Adipocyte (in vitro differentiated cells): Measurements from ENCODE around the gene ATP5MK.

Experiments used
- DNase-seq: peaks from one replicate; pipeline ENCODE4 v3.0.0-alpha.2; 2015; ENCODE audit warnings: low read depth
- H3K27me3 ChIP-seq: replicated peaks from 2 replicates; pipeline ENCODE4 v1.7.0; 2013; ENCODE audit warnings: mild to moderate bottlenecking, low read length, moderate library complexity; ENCODE audit not compliant: control insufficient read depth, insufficient read depth
- H3K36me3 ChIP-seq: 2 replicates; pipeline ENCODE4 v1.7.0; 2013; ENCODE audit warnings: low read length, mild to moderate bottlenecking, moderate library complexity; ENCODE audit not compliant: control insufficient read depth, insufficient read depth, severe bottlenecking
- H3K4me1 ChIP-seq: 2 replicates; pipeline ENCODE4 v1.7.0; 2013; ENCODE audit warnings: mild to moderate bottlenecking, low read length, moderate library complexity; ENCODE audit not compliant: control insufficient read depth, insufficient read depth
- H3K4me3 ChIP-seq: 2 replicates; pipeline ENCODE4 v1.7.0; 2013; ENCODE audit warnings: mild to moderate bottlenecking, low read length, moderate library complexity
- H3K9ac ChIP-seq: 2 replicates; pipeline ENCODE4 v1.7.0; 2013; ENCODE audit warnings: mild to moderate bottlenecking, low read length, moderate library complexity
- H3K9me3 ChIP-seq: 2 replicates; pipeline ENCODE4 v1.7.0; 2013; ENCODE audit warnings: mild to moderate bottlenecking, low read length, moderate library complexity; ENCODE audit not compliant: control insufficient read depth

Gene ATP5MK, protein sequence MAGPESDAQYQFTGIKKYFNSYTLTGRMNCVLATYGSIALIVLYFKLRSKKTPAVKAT

DNA sequence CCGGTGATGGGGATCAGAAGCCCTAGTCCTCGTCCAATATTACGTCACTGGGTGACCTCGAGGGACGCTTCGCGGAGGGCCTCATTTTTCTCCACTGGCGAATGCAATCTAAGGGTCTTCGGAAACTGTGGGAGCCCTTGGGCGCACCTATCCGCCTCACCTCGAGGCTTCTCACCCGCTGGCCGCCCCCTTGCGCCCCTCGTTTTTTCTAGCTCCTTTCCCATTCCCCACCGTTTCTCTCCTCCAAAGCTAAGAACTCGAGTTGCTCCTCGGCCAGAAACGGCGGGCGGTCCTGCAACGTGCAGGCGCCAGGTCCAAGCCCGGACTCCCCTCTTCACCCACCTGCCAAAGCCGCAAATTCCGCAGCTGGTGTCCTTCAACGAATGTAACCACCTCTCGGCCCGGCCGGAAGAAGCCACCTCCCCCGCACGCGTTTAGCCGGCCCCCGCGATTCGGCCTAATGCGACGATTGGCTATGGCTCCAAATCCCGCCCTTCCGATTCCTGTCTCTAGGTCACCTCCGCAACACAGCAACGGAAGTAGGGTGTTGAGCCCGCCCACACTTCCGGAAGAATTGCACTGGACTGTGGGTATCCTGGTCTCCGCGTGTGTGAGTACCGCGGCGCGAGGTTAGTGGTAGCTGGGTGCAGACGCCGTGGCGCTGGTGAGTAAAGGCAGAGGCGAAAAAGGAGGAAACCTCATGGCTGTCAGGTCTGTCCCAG, at the start of gene ATP5MK, which contains the start of gene PDCD11:
Gene ATP5MK, minus strand, starts transcription at position 409 of the 722 bp plus-strand sequence. CDS start 4,018 bp downstream, outside the sequence.
Gene PDCD11, plus strand, starts transcription at position 560 of the 722 bp plus-strand sequence. CDS start 1,801 bp downstream, outside the sequence.
- no peaks in the 10 kb centered on the region for H3K9me3 ChIP-seq
- H3K4me3 ChIP-seq: peak within 1 kb of the TSS; percentile 99
- peaks cover 26% of the 10 kb centered on the region for H3K4me1 ChIP-seq
- DNase-seq: peak; percentile 100
- peaks cover 49% of the 10 kb centered on the region for H3K36me3 ChIP-seq
- no peaks in the 10 kb centered on the region for H3K27me3 ChIP-seq
- peak within 1 kb of the TSS; percentile 100 for H3K9ac ChIP-seq

- peak overlapping the region; percentile 61 for H3K9ac ChIP-seq
- H3K4me3 ChIP-seq: no peak overlapping the region
- no peaks in the 10 kb centered on the region for H3K9me3 ChIP-seq
- no peaks in the 10 kb centered on the region for H3K27me3 ChIP-seq
- no peak for DNase-seq
- H3K4me1 ChIP-seq: peaks cover 71% of the 10 kb centered on the region
- H3K36me3 ChIP-seq: peaks cover 72% of the 10 kb centered on the region
Measured at GRCh38 chr10:103445366-103445765, 49.1 kb upstream of the ATP5MK start.

GRCh38 chr10:103444478-103444877, 48.2 kb upstream of the ATP5MK start:
- no peak for DNase-seq
- Histone ChIP-seq H3K36me3 (peaks cover 72% of the 10 kb centered on the region), H3K4me3 (no peak overlapping the region), H3K27me3 (no peaks in the 10 kb centered on the region), H3K4me1 (peaks cover 63% of the 10 kb centered on the region), H3K9me3 (no peaks in the 10 kb centered on the region), H3K9ac (no peak overlapping the region)

GRCh38 chr10:103443475-103444185, 47.4 kb upstream of the ATP5MK start:
- Histone ChIP-seq H3K4me3 (no peak overlapping the region), H3K9me3 (no peaks in the 10 kb centered on the region), H3K27me3 (no peaks in the 10 kb centered on the region), H3K36me3 (peaks cover 77% of the 10 kb centered on the region), H3K4me1 (peaks cover 55% of the 10 kb centered on the region), H3K9ac (peak overlapping the region; percentile 39)
- DNase-seq: no peak

DNA sequence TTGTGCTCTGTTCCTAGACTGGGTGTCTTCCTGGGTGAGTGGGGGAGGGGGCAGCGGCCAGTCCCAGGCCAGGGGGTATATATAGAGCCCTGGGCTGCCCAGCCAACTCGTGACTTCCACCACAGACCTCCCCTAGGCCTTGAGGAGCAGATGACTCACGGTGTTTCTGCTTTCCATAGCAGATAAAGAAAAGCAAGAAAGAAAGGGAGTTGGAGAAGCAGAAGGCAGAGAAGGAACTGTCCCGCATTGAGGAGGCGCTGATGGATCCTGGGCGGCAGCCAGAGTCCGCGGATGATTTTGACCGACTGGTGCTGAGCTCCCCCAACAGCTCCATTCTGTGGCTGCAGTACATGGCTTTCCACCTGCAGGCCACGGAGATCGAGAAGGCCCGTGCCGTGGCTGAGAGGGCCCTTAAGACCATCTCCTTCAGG, 45.8 kb upstream of the ATP5MK start:
- Histone ChIP-seq H3K4me1 (peaks cover 42% of the 10 kb centered on the region), H3K9me3 (no peaks in the 10 kb centered on the region), H3K36me3 (peaks cover 80% of the 10 kb centered on the region), H3K9ac (peak overlapping the region; percentile 52), H3K27me3 (no peaks in the 10 kb centered on the region), H3K4me3 (no peak overlapping the region)
- peak; percentile 7 for DNase-seq

- no peaks in the 10 kb centered on the region for H3K27me3 ChIP-seq
- peak overlapping the region; percentile 52 for H3K9ac ChIP-seq
- no peak for DNase-seq
- H3K9me3 ChIP-seq: no peaks in the 10 kb centered on the region
- peaks cover 80% of the 10 kb centered on the region for H3K36me3 ChIP-seq
- peaks cover 37% of the 10 kb centered on the region for H3K4me1 ChIP-seq
- H3K4me3 ChIP-seq: no peak overlapping the region
Measured at GRCh38 chr10:103441611-103442010, 45.3 kb upstream of the ATP5MK start.

GRCh38 chr10:103441206-103441605, 44.9 kb upstream of the ATP5MK start:
- Histone ChIP-seq H3K36me3 (peaks cover 82% of the 10 kb centered on the region), H3K9ac (peak overlapping the region; percentile 52), H3K4me1 (peaks cover 34% of the 10 kb centered on the region), H3K4me3 (no peak overlapping the region), H3K9me3 (no peaks in the 10 kb centered on the region), H3K27me3 (no peaks in the 10 kb centered on the region)
- DNase-seq: no peak

DNA sequence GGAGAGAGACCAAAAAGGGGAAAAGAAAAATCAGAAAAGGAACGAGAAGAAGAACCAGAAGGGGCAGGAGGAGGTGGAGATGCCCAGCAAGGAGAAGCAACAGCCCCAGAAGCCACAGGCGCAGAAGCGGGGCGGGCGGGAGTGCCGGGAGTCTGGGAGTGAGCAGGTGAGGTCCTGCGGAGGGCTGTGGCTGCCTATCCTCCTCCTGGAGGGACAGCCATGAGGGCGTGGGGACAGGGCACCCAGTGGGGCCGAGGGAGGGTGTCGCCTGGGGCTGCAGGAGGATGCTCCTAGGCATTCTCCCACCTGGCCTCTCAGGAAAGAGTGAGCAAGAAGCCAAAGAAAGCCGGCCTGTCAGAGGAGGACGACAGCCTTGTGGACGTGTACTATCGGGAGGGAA, 44.1 kb upstream of the ATP5MK start:
- H3K36me3 ChIP-seq: peaks cover 85% of the 10 kb centered on the region
- DNase-seq: no peak
- no peak overlapping the region for H3K4me3 ChIP-seq
- no peak overlapping the region for H3K9ac ChIP-seq
- H3K27me3 ChIP-seq: no peaks in the 10 kb centered on the region
- peaks cover 26% of the 10 kb centered on the region for H3K4me1 ChIP-seq
- no peaks in the 10 kb centered on the region for H3K9me3 ChIP-seq

DNA sequence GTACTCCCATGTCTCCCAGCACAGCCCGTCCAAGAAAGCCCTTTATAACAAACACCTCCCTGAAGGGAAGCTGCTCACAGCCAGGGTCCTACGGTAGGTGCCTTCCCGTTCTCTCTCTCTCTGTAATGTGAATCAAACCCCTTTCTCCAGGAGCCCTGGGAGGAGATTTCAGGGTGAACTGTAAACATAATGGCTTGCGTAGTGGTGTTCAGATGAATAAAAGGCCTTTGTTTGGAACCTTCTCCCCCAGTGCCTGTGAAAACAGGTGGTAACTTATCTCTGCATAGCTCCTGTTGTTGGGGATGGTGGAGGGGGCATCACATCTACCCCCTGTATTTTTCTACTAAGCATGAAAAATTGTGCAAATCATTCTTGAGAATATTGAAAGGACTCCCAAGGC, 43.5 kb upstream of the ATP5MK start:
- no peak overlapping the region for H3K9ac ChIP-seq
- no peak overlapping the region for H3K4me3 ChIP-seq
- no peaks in the 10 kb centered on the region for H3K27me3 ChIP-seq
- peaks cover 24% of the 10 kb centered on the region for H3K4me1 ChIP-seq
- H3K36me3 ChIP-seq: peaks cover 85% of the 10 kb centered on the region
- no peaks in the 10 kb centered on the region for H3K9me3 ChIP-seq
- no peak for DNase-seq

DNA sequence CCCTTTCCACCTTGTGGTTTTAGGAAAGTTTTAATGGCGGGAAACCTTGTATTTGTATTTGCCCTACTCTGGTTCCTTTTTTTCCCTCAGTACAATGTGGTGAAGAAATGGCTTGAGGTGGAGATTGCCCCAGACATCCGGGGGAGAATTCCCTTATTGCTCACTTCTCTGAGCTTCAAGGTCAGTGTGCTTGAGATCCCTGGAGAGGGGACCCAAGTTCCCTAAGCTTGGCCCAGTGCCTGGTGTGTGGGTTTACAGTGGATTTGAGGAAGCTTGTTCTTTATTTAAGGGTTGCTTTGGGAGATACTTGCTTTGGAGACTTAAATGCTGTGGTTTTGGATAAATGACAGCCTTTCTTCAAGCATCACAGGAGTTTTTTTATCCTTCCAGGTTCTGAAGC, 37.6 kb upstream of the ATP5MK start:
- no peak overlapping the region for H3K9ac ChIP-seq
- H3K27me3 ChIP-seq: no peaks in the 10 kb centered on the region
- no peaks in the 10 kb centered on the region for H3K9me3 ChIP-seq
- H3K36me3 ChIP-seq: peaks cover 79% of the 10 kb centered on the region
- H3K4me3 ChIP-seq: no peak overlapping the region
- peaks cover 14% of the 10 kb centered on the region for H3K4me1 ChIP-seq
- DNase-seq: peak; percentile 12

GRCh38 chr10:103431902-103432301, 35.6 kb upstream of the ATP5MK start:
- H3K9ac ChIP-seq: no peak overlapping the region
- peaks cover 82% of the 10 kb centered on the region for H3K36me3 ChIP-seq
- H3K4me3 ChIP-seq: no peak overlapping the region
- H3K4me1 ChIP-seq: peaks cover 14% of the 10 kb centered on the region
- DNase-seq: no peak
- H3K9me3 ChIP-seq: no peaks in the 10 kb centered on the region
- H3K27me3 ChIP-seq: no peaks in the 10 kb centered on the region
